Suprapubic skin (tissue), 4 donors: ENCODE data around the gene PGAP1. TPM values are rescaled to one million over a fixed set of nuclear protein-coding genes. Genes with fewer than 3 reads are reported as not detected.

ENCODE experiments used
- total RNA-seq, 4 donors: library from RNA; depleted of rRNA; stranded (reverse); fragments of >200 nt; gene quantifications; one replicate each; pipeline ENCODE4 v1.1.0, GENCODE V29; 2016

Gene PGAP1
- total RNA-seq, 4 donors from 2014 or later = 16.8 to 84.2 (median 32.2) TPM

Other genes starting within 250 kb of the PGAP1 start
- 10 to 100 TPM; 19.4 to 62.5 (median 22.7) TPM for gene GTF3C3, start 127.0 kb downstream of the PGAP1 start, total RNA-seq
- gene C2orf66, start 117.4 kb downstream of the PGAP1 start, total RNA-seq = not detected